Upper lobe of left lung (tissue), 4 donors: ENCODE measurements around the gene TMEM240.
"Not testable (repeated sequence)": the region's sequence is repeated elsewhere in the genome, so short reads cannot be mapped to it uniquely, and the experiment has no call there.

Experiments
- CTCF ChIP-seq, 6 experiments: fragments of 450-650 bp in 4 of 6; fragments of 200-600 bp in 2 of 6; sonication (generic) in 2 of 6; IDR thresholded peaks; one replicate each; pipeline ENCODE4 v1.5.1; 2016 to 2019; ENCODE audit warnings: antibody characterized with exemption in 6 of 6
- EP300 ChIP-seq, 4 donors: sonication (generic); formaldehyde crosslinking; IDR thresholded peaks; one replicate each; pipeline ENCODE4 v1.5.1; 2017; ENCODE audit warnings: antibody characterized with exemption in 4 of 4, control low read depth in 2 of 4
- POLR2A ChIP-seq, 4 donors: fragments of 450-650 bp; IDR thresholded peaks; one replicate each; pipeline ENCODE4 v1.5.1; 2016 to 2017; ENCODE audit warnings: antibody characterized with exemption in 4 of 4, mild to moderate bottlenecking in 2 of 4
- POLR2AphosphoS5 ChIP-seq, 2 donors: sonication (generic); formaldehyde crosslinking; IDR thresholded peaks; one replicate each; pipeline ENCODE4 v1.5.1; 2017; ENCODE audit warnings: antibody characterized with exemption in 2 of 2

GRCh38 chr1:1557688-1558087 lies 17.3 kb upstream of the TMEM240 start:
- not testable (repeated sequence) for TF ChIP-seq CTCF, POLR2AphosphoS5, EP300, POLR2A (IDR thresholded peaks at IDR 0.05)
